Stomach (tissue), 4 donors: ENCODE measurements around the gene RASA3.

ENCODE experiments used
- CTCF ChIP-seq, 7 experiments: fragments of 450-650 bp in 4 of 7; fragments of 200-600 bp in 3 of 7; sonication (generic) in 3 of 7; IDR thresholded peaks; one replicate each; pipeline ENCODE4 v1.5.1; 2016 to 2019; ENCODE audit warnings: antibody characterized with exemption in 7 of 7, control low read depth in 2 of 7, mild to moderate bottlenecking in 1 of 7
- EP300 ChIP-seq: sonication (generic); formaldehyde crosslinking; IDR thresholded peaks from one replicate; pipeline ENCODE4 v1.6.1; 2017; ENCODE audit warnings: antibody characterized with exemption
- POLR2A ChIP-seq, 4 donors: fragments of 450-650 bp; IDR thresholded peaks; one replicate each; pipeline ENCODE4 v1.6.1; 2016; ENCODE audit warnings: antibody characterized with exemption in 4 of 4, control low read depth in 2 of 4, mild to moderate bottlenecking in 1 of 4, moderate library complexity in 1 of 4
- POLR2AphosphoS5 ChIP-seq, 3 donors: sonication (generic); formaldehyde crosslinking; IDR thresholded peaks; one replicate each; pipeline ENCODE4 v1.6.1; 2016; ENCODE audit warnings: antibody characterized with exemption in 3 of 3

GRCh38 chr13:113956571-113956970 is 175.9 kb downstream of the RASA3 start:
- no peak for TF ChIP-seq CTCF (IDR thresholded peaks at IDR 0.05)
- TF ChIP-seq POLR2A (IDR thresholded peaks at IDR 0.05) = no peak
- TF ChIP-seq POLR2AphosphoS5 (IDR thresholded peaks at IDR 0.05) = no peak
- no peak for TF ChIP-seq EP300
